Astrocyte (in vitro differentiated cells and primary cell): ENCODE measurements around the gene B4GALT1.

ENCODE experiments used
- CTCF ChIP-seq: IDR thresholded peaks from 2 replicates; pipeline ENCODE4 v1.5.1; 2011; ENCODE audit warnings: low read depth, mild to moderate bottlenecking, inconsistent platforms, low read length, moderate library complexity; ENCODE audit not compliant: insufficient read depth
- EZH2 ChIP-seq: IDR thresholded peaks from 2 replicates; pipeline ENCODE4 v1.6.1; 2012; ENCODE audit warnings: mild to moderate bottlenecking, low read length, inconsistent platforms; ENCODE audit not compliant: insufficient read depth

GRCh38 chr9:33170464-33171415, 3.6 kb upstream of the B4GALT1 start:
- TF ChIP-seq CTCF: no peak
- no peak for TF ChIP-seq EZH2
